GM18951 (cell line): ENCODE results near the gene ZNF219.

Experiments used
- POLR2A ChIP-seq: IDR thresholded peaks from 4 replicates; pipeline ENCODE4 v1.6.1; 2011; ENCODE audit warnings: mild to moderate bottlenecking; ENCODE audit not compliant: insufficient read length, insufficient read depth; ENCODE audit errors: extremely low read depth
- in situ Hi-C: fragments of 300-500 bp; cut with MboI; formaldehyde crosslinking; loops from one replicate; pipeline ENCODE4 v1.12.0; 2022; ENCODE audit warnings: low sequenced_read_pairs, mixed read lengths, inconsistent platforms; ENCODE audit not compliant: unreplicated experiment

The ZNF219 gene

GRCh38 chr14:21072781-21073339 lies 25.6 kb downstream of the ZNF219 start:
- in situ Hi-C loops: no loop called here
- TF ChIP-seq POLR2A: no peak

GRCh38 chr14:21072031-21072473 lies 26.4 kb downstream of the ZNF219 start:
- TF ChIP-seq POLR2A: no peak

GRCh38 chr14:21071225-21072030 lies 27.0 kb downstream of the ZNF219 start:
- in situ Hi-C loops: no loop called here
- TF ChIP-seq POLR2A: no peak

More at GRCh38 chr14:21072031-21072473, 26.4 kb downstream of the ZNF219 start:
- in situ Hi-C loops: no loop called here

- in situ Hi-C loops: no loop called here
- no peak for TF ChIP-seq POLR2A
These were observed 27.7 kb downstream of the ZNF219 start for GRCh38 chr14:21070610-21071224.

- in situ Hi-C loops: no loop called here
- no peak for TF ChIP-seq POLR2A
These were observed 28.3 kb downstream of the ZNF219 start, which contains the start of gene ARHGEF40 for GRCh38 chr14:21070083-21070609. Gene ARHGEF40 (plus strand): TSS chr14:21070304. CDS start chr14:21070397, 93 bp downstream.

GRCh38 chr14:21069388-21070082 lies 28.9 kb downstream of the ZNF219 start:
- no peak for TF ChIP-seq POLR2A
- in situ Hi-C loops: no loop called here

GRCh38 chr14:21068521-21069387 lies 29.7 kb downstream of the ZNF219 start:
- TF ChIP-seq POLR2A: no peak
- in situ Hi-C loops: no loop called here

GRCh38 chr14:21066882-21067502 lies 31.5 kb downstream of the ZNF219 start:
- no peak for TF ChIP-seq POLR2A
- in situ Hi-C loops: no loop called here

GRCh38 chr14:21063479-21063878 lies 35.0 kb downstream of the ZNF219 start:
- in situ Hi-C loops: no loop called here
- TF ChIP-seq POLR2A: no peak

- in situ Hi-C loops: no loop called here
- no peak for TF ChIP-seq POLR2A
These were observed 37.1 kb downstream of the ZNF219 start for GRCh38 chr14:21061347-21061668.

- in situ Hi-C loops: no loop called here
- TF ChIP-seq POLR2A: no peak
These were observed 37.7 kb downstream of the ZNF219 start for GRCh38 chr14:21060614-21061346.
